DND-41 (cell line): ENCODE results near the gene DNAH3.
"Not testable (repeated sequence)": the region's sequence is repeated elsewhere in the genome, so short reads cannot be mapped to it uniquely, and the experiment has no call there.

Source experiments
- EZH2 ChIP-seq: IDR thresholded peaks from 3 replicates; pipeline ENCODE4 v1.6.1; 2012; ENCODE audit warnings: borderline replicate concordance, low read depth, mild to moderate bottlenecking, moderate library complexity, low read length, inconsistent platforms; ENCODE audit not compliant: severe bottlenecking
- TF ChIP-seq, protein P1 (sequence below): IDR thresholded peaks from 2 replicates; pipeline ENCODE4 v1.5.1; 2012; ENCODE audit warnings: borderline replicate concordance, low read length, moderate library complexity, mild to moderate bottlenecking; ENCODE audit not compliant: poor library complexity, severe bottlenecking; ENCODE audit errors: extremely low read depth

DNA sequence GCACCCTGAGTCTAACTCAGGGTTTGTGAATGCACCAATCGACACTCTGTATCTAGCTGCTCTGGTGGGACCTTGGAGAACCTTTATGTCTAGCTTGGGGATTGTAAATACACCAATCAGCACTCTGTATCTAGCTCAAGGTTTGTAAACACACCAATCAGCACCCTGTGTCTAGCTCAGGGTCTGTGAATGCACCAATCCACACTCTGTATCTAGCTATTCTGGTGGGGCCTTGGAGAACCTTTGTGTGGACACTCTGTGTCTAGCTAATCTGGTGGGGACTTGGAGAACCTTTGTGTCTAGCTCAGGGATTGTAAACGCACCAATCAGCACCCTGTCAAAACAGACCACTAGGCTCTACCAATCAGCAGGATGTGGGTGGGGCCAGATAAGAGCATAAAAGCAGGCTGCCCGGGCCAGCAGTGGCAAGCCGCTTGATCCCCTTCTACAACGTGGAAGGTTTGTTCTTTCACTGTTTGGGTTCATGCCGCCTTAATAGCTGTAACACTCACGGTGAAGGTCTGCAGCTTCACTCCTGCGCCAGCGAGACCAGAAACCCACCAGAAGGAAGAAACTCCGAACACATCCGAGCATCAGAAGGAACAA is 2.6 kb upstream of the DNAH3 start:
- TF ChIP-seq, protein P1, sequence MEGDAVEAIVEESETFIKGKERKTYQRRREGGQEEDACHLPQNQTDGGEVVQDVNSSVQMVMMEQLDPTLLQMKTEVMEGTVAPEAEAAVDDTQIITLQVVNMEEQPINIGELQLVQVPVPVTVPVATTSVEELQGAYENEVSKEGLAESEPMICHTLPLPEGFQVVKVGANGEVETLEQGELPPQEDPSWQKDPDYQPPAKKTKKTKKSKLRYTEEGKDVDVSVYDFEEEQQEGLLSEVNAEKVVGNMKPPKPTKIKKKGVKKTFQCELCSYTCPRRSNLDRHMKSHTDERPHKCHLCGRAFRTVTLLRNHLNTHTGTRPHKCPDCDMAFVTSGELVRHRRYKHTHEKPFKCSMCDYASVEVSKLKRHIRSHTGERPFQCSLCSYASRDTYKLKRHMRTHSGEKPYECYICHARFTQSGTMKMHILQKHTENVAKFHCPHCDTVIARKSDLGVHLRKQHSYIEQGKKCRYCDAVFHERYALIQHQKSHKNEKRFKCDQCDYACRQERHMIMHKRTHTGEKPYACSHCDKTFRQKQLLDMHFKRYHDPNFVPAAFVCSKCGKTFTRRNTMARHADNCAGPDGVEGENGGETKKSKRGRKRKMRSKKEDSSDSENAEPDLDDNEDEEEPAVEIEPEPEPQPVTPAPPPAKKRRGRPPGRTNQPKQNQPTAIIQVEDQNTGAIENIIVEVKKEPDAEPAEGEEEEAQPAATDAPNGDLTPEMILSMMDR, result not testable (repeated sequence)
- not testable (repeated sequence) for TF ChIP-seq EZH2
